Dendritic cell treated with granulocyte-macrophage colony-stimulating factor and Interleukin-4, amounts not matched to agents 40 ng/mL and 50 ng/mL, for 4 days (primary cell): ENCODE measurements around the gene RALGDS.
A peak's percentile ranks its signal among the peaks of the same experiment; 100 is the strongest.

Source experiments
- H3K27ac Mint-ChIP-seq: one replicate; pipeline ENCODE4 v1.8.0; 2022; ENCODE audit warnings: mild to moderate bottlenecking, mixed read lengths
- H3K27me3 Mint-ChIP-seq: one replicate; pipeline ENCODE4 v1.8.0; 2022; ENCODE audit warnings: mild to moderate bottlenecking, mixed read lengths
- H3K36me3 Mint-ChIP-seq: one replicate; pipeline ENCODE4 v1.8.0; 2022; ENCODE audit warnings: low read depth, mixed read lengths
- H3K4me1 Mint-ChIP-seq: one replicate; pipeline ENCODE4 v1.8.0; 2022; ENCODE audit warnings: low read depth, mixed read lengths
- H3K4me3 Mint-ChIP-seq: one replicate; pipeline ENCODE4 v1.8.0; 2022; ENCODE audit warnings: mild to moderate bottlenecking, moderate library complexity, mixed read lengths
- H3K9me3 Mint-ChIP-seq: one replicate; pipeline ENCODE4 v1.8.0; 2022; ENCODE audit warnings: mixed read lengths
- intact Hi-C: fragments of 100-400 bp; cut with micrococcal nuclease; formaldehyde crosslinking; loops from one replicate; pipeline ENCODE4 v1.15.0; 2022

RALGDS gene

GRCh38 chr9:133146746-133147411, 25.8 kb upstream of the RALGDS start:
- intact Hi-C loops: loop anchor here (5.0 kb wide), 1 partner anchor 105 kb away; no protein-coding TSS in a partner anchor
- Mint-ChIP-seq H3K9me3 (no peaks in the 10 kb centered on the region), H3K4me1 (peaks cover 74% of the 10 kb centered on the region), H3K27ac (peak overlapping the region; percentile 81), H3K36me3 (peaks cover 36% of the 10 kb centered on the region), H3K27me3 (peaks cover 6% of the 10 kb centered on the region), H3K4me3 (peak overlapping the region; percentile 91)

- intact Hi-C loops: loop anchor here (1.0 to 5.0 kb wide), 2 partner anchors 42 to 103 kb away; no protein-coding TSS in a partner anchor
- Mint-ChIP-seq H3K4me3 (peak overlapping the region; percentile 80), H3K9me3 (no peaks in the 10 kb centered on the region), H3K27me3 (no peaks in the 10 kb centered on the region), H3K4me1 (peaks cover 80% of the 10 kb centered on the region), H3K36me3 (peaks cover 45% of the 10 kb centered on the region), H3K27ac (peak overlapping the region; percentile 84)
Measured at GRCh38 chr9:133144904-133145851, 24.1 kb upstream of the RALGDS start.

GRCh38 chr9:133144142-133144903, 23.3 kb upstream of the RALGDS start:
- Mint-ChIP-seq H3K4me1 (peaks cover 89% of the 10 kb centered on the region), H3K4me3 (peak overlapping the region; percentile 80), H3K9me3 (no peaks in the 10 kb centered on the region), H3K27ac (peak overlapping the region; percentile 84), H3K36me3 (peaks cover 47% of the 10 kb centered on the region), H3K27me3 (no peaks in the 10 kb centered on the region)
- intact Hi-C loops: loop anchor here (1.0 kb wide), 1 partner anchor 41 kb away; no protein-coding TSS in a partner anchor

- H3K27me3 Mint-ChIP-seq: no peaks in the 10 kb centered on the region
- H3K27ac Mint-ChIP-seq: peak overlapping the region; percentile 84
- H3K4me1 Mint-ChIP-seq: peaks cover 95% of the 10 kb centered on the region
- intact Hi-C loops: loop anchor here (1.0 kb wide), 1 partner anchor 40 kb away; no protein-coding TSS in a partner anchor
- peaks cover 50% of the 10 kb centered on the region for H3K36me3 Mint-ChIP-seq
- H3K9me3 Mint-ChIP-seq: no peaks in the 10 kb centered on the region
- peak overlapping the region; percentile 80 for H3K4me3 Mint-ChIP-seq
Measured at GRCh38 chr9:133143639-133144141, 22.6 kb upstream of the RALGDS start.

- Mint-ChIP-seq H3K27me3 (no peaks in the 10 kb centered on the region), H3K4me3 (no peak overlapping the region), H3K36me3 (peaks cover 44% of the 10 kb centered on the region), H3K4me1 (peaks cover 96% of the 10 kb centered on the region), H3K9me3 (no peaks in the 10 kb centered on the region), H3K27ac (peak overlapping the region; percentile 85)
- intact Hi-C loops: no loop called here
Measured at GRCh38 chr9:133142684-133143622, 21.9 kb upstream of the RALGDS start.

- H3K27ac Mint-ChIP-seq: peak overlapping the region; percentile 85
- H3K36me3 Mint-ChIP-seq: peaks cover 40% of the 10 kb centered on the region
- intact Hi-C loops: no loop called here
- H3K4me3 Mint-ChIP-seq: no peak overlapping the region
- peaks cover 96% of the 10 kb centered on the region for H3K4me1 Mint-ChIP-seq
- no peaks in the 10 kb centered on the region for H3K9me3 Mint-ChIP-seq
- H3K27me3 Mint-ChIP-seq: no peaks in the 10 kb centered on the region
Measured at GRCh38 chr9:133141833-133142595, 21.0 kb upstream of the RALGDS start.

- Mint-ChIP-seq H3K4me1 (peaks cover 98% of the 10 kb centered on the region), H3K27me3 (no peaks in the 10 kb centered on the region), H3K27ac (peak overlapping the region; percentile 85), H3K4me3 (no peak overlapping the region), H3K9me3 (no peaks in the 10 kb centered on the region), H3K36me3 (peaks cover 32% of the 10 kb centered on the region)
- intact Hi-C loops: no loop called here
Measured at GRCh38 chr9:133140606-133141005, 19.6 kb upstream of the RALGDS start.

GRCh38 chr9:133140174-133140505, 19.1 kb upstream of the RALGDS start:
- Mint-ChIP-seq H3K27ac (peak overlapping the region; percentile 85), H3K27me3 (no peaks in the 10 kb centered on the region), H3K36me3 (peaks cover 30% of the 10 kb centered on the region), H3K4me3 (no peak overlapping the region), H3K4me1 (peaks cover 98% of the 10 kb centered on the region), H3K9me3 (no peaks in the 10 kb centered on the region)
- intact Hi-C loops: no loop called here

GRCh38 chr9:133139246-133140173, 18.5 kb upstream of the RALGDS start:
- Mint-ChIP-seq H3K4me3 (no peak overlapping the region), H3K27me3 (no peaks in the 10 kb centered on the region), H3K9me3 (no peaks in the 10 kb centered on the region), H3K27ac (peak overlapping the region; percentile 85), H3K4me1 (peaks cover 98% of the 10 kb centered on the region), H3K36me3 (peaks cover 25% of the 10 kb centered on the region)
- intact Hi-C loops: loop anchor here (2.0 kb wide), 1 partner anchor 29 kb away; no protein-coding TSS in a partner anchor

GRCh38 chr9:133137451-133138231, 16.6 kb upstream of the RALGDS start:
- intact Hi-C loops: loop anchor here (2.0 kb wide), 1 partner anchor 27 kb away; no protein-coding TSS in a partner anchor
- no peaks in the 10 kb centered on the region for H3K27me3 Mint-ChIP-seq
- H3K27ac Mint-ChIP-seq: peak overlapping the region; percentile 85
- H3K4me1 Mint-ChIP-seq: peaks cover 99% of the 10 kb centered on the region
- H3K36me3 Mint-ChIP-seq: peaks cover 26% of the 10 kb centered on the region
- no peaks in the 10 kb centered on the region for H3K9me3 Mint-ChIP-seq
- peak overlapping the region; percentile 44 for H3K4me3 Mint-ChIP-seq
